GM10266 (cell line): ENCODE measurements around the gene PLSCR4.

Source experiments
- DNase-seq: peaks from one replicate; pipeline ENCODE4 v3.0.0; 2012; ENCODE audit errors: extremely low spot score
- TF ChIP-seq, protein P1 (sequence below): IDR thresholded peaks from 2 replicates; pipeline ENCODE4 v1.5.1; 2012; ENCODE audit warnings: mild to moderate bottlenecking, low read depth; ENCODE audit not compliant: control insufficient read depth, insufficient read depth; ENCODE audit errors: missing control alignments

Gene PLSCR4

DNA sequence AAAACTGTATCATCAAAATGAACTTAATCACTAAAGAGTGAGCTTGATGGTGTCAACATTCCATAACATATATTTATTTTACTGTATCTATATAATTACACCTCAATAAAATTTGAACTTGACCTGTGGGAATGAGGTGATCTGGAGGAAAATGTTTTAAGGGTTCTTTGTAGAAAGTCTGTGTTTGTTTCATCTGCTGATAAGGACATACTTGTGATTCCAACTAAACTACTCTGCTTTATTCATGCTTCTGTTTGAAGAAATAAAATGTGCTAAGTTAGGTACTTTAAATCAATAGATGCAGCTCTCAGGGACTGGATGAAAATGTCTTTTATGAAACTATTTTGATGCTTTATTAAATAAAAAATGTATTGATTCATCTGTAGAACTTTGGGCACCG, 78.3 kb downstream of the PLSCR4 start:
- TF ChIP-seq, protein P1, sequence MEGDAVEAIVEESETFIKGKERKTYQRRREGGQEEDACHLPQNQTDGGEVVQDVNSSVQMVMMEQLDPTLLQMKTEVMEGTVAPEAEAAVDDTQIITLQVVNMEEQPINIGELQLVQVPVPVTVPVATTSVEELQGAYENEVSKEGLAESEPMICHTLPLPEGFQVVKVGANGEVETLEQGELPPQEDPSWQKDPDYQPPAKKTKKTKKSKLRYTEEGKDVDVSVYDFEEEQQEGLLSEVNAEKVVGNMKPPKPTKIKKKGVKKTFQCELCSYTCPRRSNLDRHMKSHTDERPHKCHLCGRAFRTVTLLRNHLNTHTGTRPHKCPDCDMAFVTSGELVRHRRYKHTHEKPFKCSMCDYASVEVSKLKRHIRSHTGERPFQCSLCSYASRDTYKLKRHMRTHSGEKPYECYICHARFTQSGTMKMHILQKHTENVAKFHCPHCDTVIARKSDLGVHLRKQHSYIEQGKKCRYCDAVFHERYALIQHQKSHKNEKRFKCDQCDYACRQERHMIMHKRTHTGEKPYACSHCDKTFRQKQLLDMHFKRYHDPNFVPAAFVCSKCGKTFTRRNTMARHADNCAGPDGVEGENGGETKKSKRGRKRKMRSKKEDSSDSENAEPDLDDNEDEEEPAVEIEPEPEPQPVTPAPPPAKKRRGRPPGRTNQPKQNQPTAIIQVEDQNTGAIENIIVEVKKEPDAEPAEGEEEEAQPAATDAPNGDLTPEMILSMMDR: no peak

DNA sequence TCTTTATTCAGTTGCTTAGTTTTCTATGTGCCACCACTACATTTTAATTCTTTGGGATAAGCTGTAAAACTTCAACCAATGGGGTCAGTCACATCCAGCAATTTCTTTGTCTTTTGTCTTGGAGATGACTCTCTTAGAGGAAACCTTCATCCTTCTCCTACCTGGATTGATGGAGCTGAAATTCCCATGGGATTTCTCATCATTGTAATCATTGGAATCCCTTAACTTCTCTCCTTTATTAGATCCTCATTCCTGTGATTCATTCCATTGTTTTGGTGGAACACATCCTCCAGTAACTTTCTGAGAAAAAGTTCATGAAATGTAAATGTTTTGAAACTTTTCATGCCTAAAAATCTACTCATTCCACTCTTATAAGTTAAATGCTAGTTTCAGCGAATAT, 80.3 kb downstream of the PLSCR4 start:
- TF ChIP-seq, protein P1: no peak

More for the DNA sequence above, 78.3 kb downstream of the PLSCR4 start:
- DNase-seq: no peak

DNA sequence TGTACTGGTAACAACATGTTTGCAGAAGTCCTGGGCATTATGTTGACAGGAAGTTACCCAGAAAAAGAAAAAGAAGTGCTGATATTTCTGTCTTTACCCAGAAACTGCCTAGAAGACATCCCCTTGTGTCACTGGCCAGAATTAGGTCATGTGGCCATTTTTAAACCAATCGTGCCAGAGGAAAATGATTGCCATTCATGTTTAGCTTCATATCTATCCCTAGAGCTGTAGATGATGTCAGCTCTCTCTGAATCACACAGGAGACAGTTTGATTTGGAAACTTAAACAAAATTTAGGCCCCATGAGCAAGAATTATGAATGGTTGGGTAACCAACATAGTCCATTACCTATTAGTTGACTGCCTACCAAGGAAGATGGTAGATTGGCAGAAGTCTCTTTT, 81.0 kb downstream of the PLSCR4 start:
- TF ChIP-seq, protein P1: no peak
- no peak for DNase-seq

More for the DNA sequence above, 80.3 kb downstream of the PLSCR4 start:
- no peak for DNase-seq

DNA sequence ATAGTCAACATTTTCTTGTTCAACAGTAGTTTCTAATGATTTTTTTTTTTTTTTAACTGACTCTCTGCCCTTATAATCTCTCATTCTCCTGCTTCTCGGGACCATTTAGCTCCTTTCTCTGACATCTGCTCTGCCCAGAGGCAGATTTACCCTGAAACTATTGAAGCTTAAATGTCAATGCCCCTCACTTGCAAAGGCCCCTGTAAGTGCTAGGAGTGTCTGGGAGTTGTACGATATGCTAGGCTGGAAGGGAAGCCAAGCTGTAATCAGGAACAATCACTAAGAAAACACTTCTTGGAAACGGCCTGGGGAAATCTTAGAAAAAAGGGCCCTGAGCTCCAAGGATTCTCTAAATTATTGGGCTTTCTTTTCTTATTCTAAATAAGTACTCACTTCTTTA, 84.1 kb downstream of the PLSCR4 start:
- no peak for DNase-seq
- TF ChIP-seq, protein P1: no peak

DNA sequence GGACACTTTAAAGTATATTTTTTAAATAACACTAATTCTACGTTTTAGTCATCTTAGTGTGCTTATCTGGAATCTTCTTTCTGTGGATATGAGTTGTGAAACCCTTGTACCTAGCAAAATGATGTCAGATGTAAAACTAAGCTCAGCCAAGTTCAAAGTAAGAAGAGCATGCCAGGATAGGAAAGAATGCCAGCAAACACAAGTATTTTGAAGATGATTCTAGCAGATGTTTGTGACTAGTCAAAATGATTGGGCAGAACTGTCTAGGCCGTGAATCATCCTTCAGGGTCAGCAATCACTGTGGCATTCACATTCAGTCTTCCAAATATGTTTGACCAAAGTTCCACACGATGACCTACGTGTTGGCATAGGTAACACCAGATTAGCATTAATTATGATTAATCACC, 84.5 kb downstream of the PLSCR4 start:
- DNase-seq: no peak
- TF ChIP-seq, protein P1: no peak

DNA sequence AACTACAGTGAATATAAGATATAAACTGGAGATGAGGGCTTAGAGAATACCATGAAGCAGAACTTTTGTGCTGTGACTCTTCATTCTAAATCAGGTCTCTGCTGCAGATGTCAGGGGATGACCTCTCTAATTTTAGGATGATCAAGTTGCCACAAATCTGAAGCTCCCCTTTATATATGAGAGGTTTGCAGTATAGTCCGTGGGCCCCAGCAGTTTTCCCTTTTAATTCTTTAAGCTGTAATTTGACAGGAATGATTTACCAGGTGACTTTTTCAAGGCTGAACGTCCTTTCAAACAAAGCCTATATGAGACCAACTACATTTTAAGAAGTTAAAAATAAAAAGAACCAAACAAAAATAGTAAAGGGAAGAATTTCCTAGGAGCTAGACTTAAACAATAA, 85.0 kb downstream of the PLSCR4 start:
- TF ChIP-seq, protein P1: no peak
- no peak for DNase-seq

DNA sequence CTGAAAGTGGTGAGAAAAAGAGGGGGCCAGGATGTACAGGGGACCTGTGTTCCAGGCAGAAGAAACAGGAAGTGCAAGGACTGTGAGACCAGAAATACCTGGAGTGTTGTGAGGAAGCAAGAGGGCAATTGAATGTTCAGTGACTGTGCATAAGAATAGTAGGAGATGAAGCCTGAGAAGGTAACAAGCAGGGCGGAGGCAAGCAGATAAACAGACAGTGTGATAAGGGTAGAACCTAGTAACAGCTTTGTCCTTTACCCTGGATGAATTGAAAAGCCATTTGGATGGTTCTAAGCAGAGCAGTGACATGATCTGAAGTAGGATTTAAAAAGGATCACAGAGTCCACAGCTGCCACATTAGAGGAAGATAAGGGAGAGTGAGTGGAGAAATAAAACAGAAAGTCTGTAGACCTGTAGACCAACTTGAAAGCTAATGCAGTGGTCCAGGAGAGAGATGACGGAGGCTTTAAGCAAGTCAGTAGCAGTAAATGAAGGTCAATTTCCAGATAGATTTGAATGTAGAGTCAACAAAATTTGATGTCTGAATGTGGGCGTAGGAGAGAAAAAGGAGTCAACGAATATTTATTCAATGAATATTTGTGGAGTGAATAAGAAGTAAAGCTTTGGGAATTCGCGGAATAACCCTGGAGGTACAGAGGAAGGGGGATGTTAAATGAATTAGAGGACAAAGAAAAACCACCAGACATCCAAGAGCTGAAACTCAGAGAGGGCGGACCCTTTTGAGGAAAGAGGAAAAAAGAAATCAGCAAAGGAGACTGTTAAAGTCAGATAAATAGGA, 85.7 kb downstream of the PLSCR4 start:
- DNase-seq: no peak
- TF ChIP-seq, protein P1: no peak
